Body of pancreas (tissue), 4 donors: ENCODE data around the gene AGT. TPM values are rescaled to one million over a fixed set of nuclear protein-coding genes. Genes with fewer than 3 reads are reported as not detected.
"Not testable (repeated sequence)": the region's sequence is repeated elsewhere in the genome, so short reads cannot be mapped to it uniquely, and the experiment has no call there.

Source experiments
- ATAC-seq: fragments of 150-250 bp; one replicate; pipeline ENCODE4 v1.9.1; 2016
- DNase-seq, 4 donors: peaks; one replicate each; pipeline ENCODE4 v3.0.0-alpha.2; 2019
- H3K27ac ChIP-seq, 4 donors: fragments of 200-600 bp; sonication (generic); 1 replicate in 3 of 4; 2 replicates in 1 of 4; pipeline versions ENCODE4 v1.5.1 to v1.6.1; 2016 to 2019; ENCODE audit warnings: mild to moderate bottlenecking in 1 of 4, mixed read lengths in 1 of 4, moderate library complexity in 1 of 4
- H3K27me3 ChIP-seq, 2 donors: fragments of 200-600 bp; sonication (generic); one replicate each; pipeline ENCODE4 v1.6.0; 2016; ENCODE audit warnings: mild to moderate bottlenecking in 1 of 2
- H3K36me3 ChIP-seq, 2 donors: fragments of 200-600 bp; sonication (generic); replicated peaks in 1 of 2; 2 replicates each; pipeline ENCODE4 v1.5.1; 2016; ENCODE audit warnings: low read depth in 2 of 2; ENCODE audit not compliant: insufficient read depth in 1 of 2
- H3K4me1 ChIP-seq: fragments of 200-600 bp; sonication (generic); one replicate; pipeline ENCODE4 v1.6.0; 2016
- H3K4me3 ChIP-seq, 2 donors: fragments of 200-600 bp; sonication (generic); 1 replicate in 1 of 2; 2 replicates in 1 of 2; pipeline ENCODE4 v1.5.1; 2016 to 2019
- H3K9me3 ChIP-seq, 3 donors: fragments of 200-600 bp; sonication (generic); 1 replicate in 2 of 3; 2 replicates in 1 of 3; pipeline ENCODE4 v1.5.1; 2016
- CTCF ChIP-seq, 7 experiments: fragments of 450-650 bp in 4 of 7; fragments of 200-600 bp in 3 of 7; sonication (generic) in 3 of 7; IDR thresholded peaks; one replicate each; pipeline ENCODE4 v1.5.1; 2016 to 2019; ENCODE audit warnings: antibody characterized with exemption in 7 of 7
- POLR2A ChIP-seq, 3 donors: fragments of 450-650 bp; IDR thresholded peaks; one replicate each; pipeline ENCODE4 v1.6.1; 2016; ENCODE audit warnings: antibody characterized with exemption in 3 of 3, mild to moderate bottlenecking in 2 of 3
- WGBS, 2 donors: methylation state at CpG; one replicate each; pipeline ENCODE4 v1.1.5; 2017; 5-methylcytosine and 5-hydroxymethylcytosine counted together
- intact Hi-C: fragments of 100-400 bp; cut with DNase I; formaldehyde crosslinking; loops from one replicate; pipeline ENCODE4 v1.15.1; 2023
- total RNA-seq, 2 donors: library from RNA; depleted of rRNA; stranded (reverse); fragments of >200 nt; gene quantifications; one replicate each; pipeline ENCODE4 v1.1.0, GENCODE V29; 2016

AGT gene
- total RNA-seq, 2 donors from 2014 or later, result 5.6 to 11.2 TPM

GRCh38 chr1:230725256-230726012, 11.5 kb upstream of the AGT start:
- DNase-seq, result no peak
- ATAC-seq, result no peak
- intact Hi-C loops, result no loop called here
- no peak overlapping the region for H3K27ac ChIP-seq
- peaks cover 21% of the 10 kb centered on the region for H3K4me1 ChIP-seq
- WGBS, 2 donors, result 44% methylated on average over 6 of the region's 6 CpGs
- no peaks in the 10 kb centered on the region for H3K36me3 ChIP-seq
- H3K9me3 ChIP-seq, result no peaks in the 10 kb centered on the region
- no peak overlapping the region for H3K4me3 ChIP-seq
- H3K27me3 ChIP-seq, result no peaks in the 10 kb centered on the region
- TF ChIP-seq POLR2A (IDR thresholded peaks at IDR 0.05), result no peak
- no peak for TF ChIP-seq CTCF (IDR thresholded peaks at IDR 0.05)

DNA sequence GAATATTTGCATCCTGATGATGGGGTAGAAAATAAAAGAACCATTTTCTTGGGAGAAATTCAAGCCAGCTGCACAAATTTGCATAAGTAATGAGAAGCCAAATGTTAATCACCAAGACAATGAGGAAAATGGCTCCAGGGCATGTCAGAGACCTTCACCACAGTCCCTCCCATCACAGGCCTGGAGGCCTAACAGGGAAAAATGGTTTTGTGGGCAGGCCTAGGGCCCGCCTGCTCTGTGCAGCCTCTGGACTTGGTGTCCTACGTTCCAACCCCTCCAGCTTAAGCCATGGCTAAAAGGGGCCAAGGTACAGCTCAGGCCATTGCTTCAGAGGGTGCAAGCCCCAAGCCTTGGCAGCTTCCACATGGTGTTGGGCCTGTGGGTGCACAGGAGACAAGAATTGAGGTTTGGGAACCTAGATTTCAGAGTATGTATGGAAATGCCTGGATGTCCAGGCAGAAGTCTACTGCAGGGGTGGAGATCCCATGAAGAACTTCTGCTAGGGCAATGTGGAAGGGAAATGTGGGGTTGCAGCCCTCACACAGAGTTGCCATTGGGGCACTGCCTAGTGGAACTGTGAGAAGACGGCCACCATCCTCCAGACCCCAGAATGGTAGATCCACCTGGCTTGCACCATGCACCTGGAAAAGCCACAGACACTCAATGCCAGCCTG, 8.1 kb upstream of the AGT start:
- H3K4me1 ChIP-seq, H3K27me3 ChIP-seq, H3K27ac ChIP-seq, ATAC-seq, DNase-seq, H3K36me3 ChIP-seq, H3K4me3 ChIP-seq, intact Hi-C loops, H3K9me3 ChIP-seq: not testable (repeated sequence)
- WGBS, 2 donors, result 94 to 100% methylated on average over 1 to 3 of the region's 3 CpGs

- no peak overlapping the region for H3K4me3 ChIP-seq
- intact Hi-C loops, result no loop called here
These were observed 3.3 kb upstream of the AGT start for GRCh38 chr1:230717251-230717650.

GRCh38 chr1:230716453-230716852, 2.5 kb upstream of the AGT start:
- intact Hi-C loops, result not testable (repeated sequence)

More at GRCh38 chr1:230717251-230717650, 3.3 kb upstream of the AGT start:
- no peaks in the 10 kb centered on the region for H3K27me3 ChIP-seq
- no peak for TF ChIP-seq CTCF (IDR thresholded peaks at IDR 0.05)
- TF ChIP-seq POLR2A (IDR thresholded peaks at IDR 0.05), result no peak
- H3K36me3 ChIP-seq, result no peaks in the 10 kb centered on the region
- peaks cover 20% of the 10 kb centered on the region for H3K4me1 ChIP-seq
- no peak for DNase-seq
- WGBS, 2 donors, result 70 to 80% methylated on average over 1 of the region's 1 CpG
- no peaks in the 10 kb centered on the region for H3K9me3 ChIP-seq
- ATAC-seq, result no peak
- H3K27ac ChIP-seq, result no peak overlapping the region

DNA sequence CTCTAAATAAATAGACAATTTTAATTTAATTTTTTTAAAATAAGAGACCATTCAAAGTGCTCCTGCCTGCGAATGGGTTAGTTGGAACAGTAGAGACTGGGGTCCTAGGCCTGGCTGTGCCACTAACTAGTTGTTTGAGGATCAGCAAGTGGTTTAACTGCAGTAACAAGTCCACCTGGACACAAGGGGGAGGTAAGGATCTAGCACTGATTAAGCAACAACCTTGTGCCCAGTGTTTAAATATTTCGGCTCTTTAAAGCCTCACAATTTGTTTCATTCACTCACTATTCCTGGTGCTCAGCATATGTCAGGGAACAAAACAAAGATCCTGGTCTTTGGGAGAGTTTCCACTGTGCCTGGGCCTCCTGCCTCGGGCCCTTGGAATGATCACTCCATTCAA, 1.6 kb upstream of the AGT start:
- peak overlapping the region in 1 of 4 donors; percentile 72 for H3K27ac ChIP-seq
- no peaks in the 10 kb centered on the region for H3K27me3 ChIP-seq
- no peaks in the 10 kb centered on the region for H3K36me3 ChIP-seq
- ATAC-seq, result no peak
- intact Hi-C loops, result no loop called here
- no peak for DNase-seq
- 62 to 87% methylated on average over 3 of the region's 3 CpGs for WGBS, 2 donors
- H3K4me1 ChIP-seq, result peaks cover 20% of the 10 kb centered on the region
- TF ChIP-seq CTCF (IDR thresholded peaks at IDR 0.05) (no peak), POLR2A (IDR thresholded peaks at IDR 0.05) (no peak)
- no peak overlapping the region for H3K4me3 ChIP-seq
- H3K9me3 ChIP-seq, result no peaks in the 10 kb centered on the region

More at GRCh38 chr1:230716453-230716852, 2.5 kb upstream of the AGT start:
- DNase-seq, H3K9me3 ChIP-seq, H3K4me3 ChIP-seq, ATAC-seq, H3K27me3 ChIP-seq, H3K36me3 ChIP-seq, H3K27ac ChIP-seq: not testable (repeated sequence)
- 76 to 81% methylated on average over 3 of the region's 3 CpGs for WGBS, 2 donors
- H3K4me1 ChIP-seq, result peaks cover 20% of the 10 kb centered on the region
